Activated T-cell treated with anti-CD3 and anti-CD28 coated beads for 48 hours (primary cell): Measurements from ENCODE around the gene MRPL10.

Experiments
- DNase-seq: peaks from one replicate; pipeline ENCODE4 v3.0.0-alpha.2; 2020; ENCODE audit warnings: low read depth

The MRPL10 gene

GRCh38 chr17:47857551-47858455 lies 26.5 kb upstream of the MRPL10 start:
- DNase-seq: no peak

GRCh38 chr17:47856830-47857229 lies 25.5 kb upstream of the MRPL10 start:
- DNase-seq: no peak

GRCh38 chr17:47855737-47856136 lies 24.4 kb upstream of the MRPL10 start:
- no peak for DNase-seq

- DNase-seq: no peak
Observed at GRCh38 chr17:47853616-47854015, 22.3 kb upstream of the MRPL10 start.

GRCh38 chr17:47852113-47852949 lies 21.0 kb upstream of the MRPL10 start:
- no peak for DNase-seq

GRCh38 chr17:47851764-47852112 lies 20.4 kb upstream of the MRPL10 start:
- DNase-seq: no peak

GRCh38 chr17:47850692-47851573 lies 19.6 kb upstream of the MRPL10 start, which contains the start of gene SP6:
TSS of gene SP6 (minus strand) at chr17:47851163. CDS start at chr17:47848429, 2,734 bp downstream.
- peak; percentile 63 for DNase-seq

GRCh38 chr17:47850373-47850691 lies 19.0 kb upstream of the MRPL10 start:
- no peak for DNase-seq

GRCh38 chr17:47848198-47848513 lies 16.8 kb upstream of the MRPL10 start:
- no peak for DNase-seq

- DNase-seq: no peak
Observed at GRCh38 chr17:47847341-47848197, 16.2 kb upstream of the MRPL10 start.

GRCh38 chr17:47846716-47847340 lies 15.5 kb upstream of the MRPL10 start:
- no peak for DNase-seq

GRCh38 chr17:47845716-47846075 lies 14.4 kb upstream of the MRPL10 start:
- DNase-seq: no peak

- DNase-seq: no peak
Observed at GRCh38 chr17:47844814-47845715, 13.7 kb upstream of the MRPL10 start.

GRCh38 chr17:47844227-47844626 lies 12.9 kb upstream of the MRPL10 start:
- DNase-seq: no peak

- no peak for DNase-seq
Observed at GRCh38 chr17:47843391-47843730, 12.0 kb upstream of the MRPL10 start.

GRCh38 chr17:47841488-47842291 lies 10.3 kb upstream of the MRPL10 start:
- no peak for DNase-seq

- peak; percentile 92 for DNase-seq
Observed at GRCh38 chr17:47840742-47841487, 9.6 kb upstream of the MRPL10 start, which contains the start of gene SCRN2. TSS of gene SCRN2 (minus strand) at chr17:47841273. CDS start at chr17:47840843, 430 bp downstream.

GRCh38 chr17:47840001-47840741 lies 8.8 kb upstream of the MRPL10 start:
- DNase-seq: no peak
